KOPT-K1 (cell line): ENCODE data around the gene VTI1B.
A peak's percentile ranks its signal among the peaks of the same experiment; 100 is the strongest.
"Not testable (repeated sequence)": the region's sequence is repeated elsewhere in the genome, so short reads cannot be mapped to it uniquely, and the experiment has no call there.

Source experiments
- H3K27ac ChIP-seq: fragments of 200-600 bp; sonication (generic); 2 replicates; pipeline ENCODE4 v1.5.1; 2016; ENCODE audit warnings: antibody characterized with exemption, mild to moderate bottlenecking, low read depth, low read length; ENCODE audit not compliant: poor library complexity, severe bottlenecking
- H3K36me3 ChIP-seq: fragments of 200-600 bp; sonication (generic); 2 replicates; pipeline ENCODE4 v1.5.1; 2017; ENCODE audit warnings: antibody characterized with exemption, mild to moderate bottlenecking, low read length, moderate library complexity; ENCODE audit not compliant: insufficient read depth
- H3K9me3 ChIP-seq: fragments of 200-600 bp; sonication (generic); 2 replicates; pipeline ENCODE4 v1.5.1; 2017; ENCODE audit warnings: antibody characterized with exemption, low read length, mild to moderate bottlenecking; ENCODE audit not compliant: insufficient read depth, poor library complexity, severe bottlenecking

Gene VTI1B

GRCh38 chr14:67626131-67626530, 48.3 kb downstream of the VTI1B start:
- H3K36me3 ChIP-seq, H3K27ac ChIP-seq, H3K9me3 ChIP-seq: not testable (repeated sequence)

- no peak overlapping the region for H3K27ac ChIP-seq
- no peaks in the 10 kb centered on the region for H3K36me3 ChIP-seq
- H3K9me3 ChIP-seq = no peaks in the 10 kb centered on the region
Observed at GRCh38 chr14:67623114-67623513, 51.3 kb downstream of the VTI1B start.

- Histone ChIP-seq H3K27ac (no peak overlapping the region), H3K9me3 (no peaks in the 10 kb centered on the region), H3K36me3 (no peaks in the 10 kb centered on the region)
Observed at GRCh38 chr14:67622675-67623074, 51.8 kb downstream of the VTI1B start.

- no peak overlapping the region for H3K27ac ChIP-seq
- H3K36me3 ChIP-seq = no peaks in the 10 kb centered on the region
Observed at GRCh38 chr14:67620217-67620785, 54.1 kb downstream of the VTI1B start.

GRCh38 chr14:67619446-67620216, 54.8 kb downstream of the VTI1B start, which contains the start of gene ARG2:
Gene ARG2, plus strand, starts transcription at chr14:67619920. Its CDS starts 58 bp downstream, at chr14:67619978.
- Histone ChIP-seq H3K36me3 (no peaks in the 10 kb centered on the region), H3K9me3 (no peaks in the 10 kb centered on the region), H3K27ac (no peak within 1 kb of the TSS)

More at GRCh38 chr14:67620217-67620785, 54.1 kb downstream of the VTI1B start:
- no peaks in the 10 kb centered on the region for H3K9me3 ChIP-seq

- Histone ChIP-seq H3K27ac (no peak overlapping the region), H3K36me3 (no peaks in the 10 kb centered on the region), H3K9me3 (no peaks in the 10 kb centered on the region)
Observed at GRCh38 chr14:67618617-67619063, 55.8 kb downstream of the VTI1B start.

- Histone ChIP-seq H3K9me3 (no peaks in the 10 kb centered on the region), H3K36me3 (no peaks in the 10 kb centered on the region), H3K27ac (no peak overlapping the region)
Observed at GRCh38 chr14:67610491-67610890, 63.9 kb downstream of the VTI1B start.

GRCh38 chr14:67609642-67610310, 64.7 kb downstream of the VTI1B start:
- no peaks in the 10 kb centered on the region for H3K36me3 ChIP-seq

GRCh38 chr14:67607646-67608045, 66.8 kb downstream of the VTI1B start:
- no peaks in the 10 kb centered on the region for H3K9me3 ChIP-seq
- H3K36me3 ChIP-seq = no peaks in the 10 kb centered on the region
- H3K27ac ChIP-seq = no peak overlapping the region

More at GRCh38 chr14:67609642-67610310, 64.7 kb downstream of the VTI1B start:
- Histone ChIP-seq H3K27ac (no peak overlapping the region), H3K9me3 (no peaks in the 10 kb centered on the region)

GRCh38 chr14:67602995-67603545, 71.4 kb downstream of the VTI1B start:
- Histone ChIP-seq H3K36me3 (no peaks in the 10 kb centered on the region), H3K27ac (no peak overlapping the region), H3K9me3 (no peaks in the 10 kb centered on the region)

- H3K27ac ChIP-seq = no peak overlapping the region
- no peaks in the 10 kb centered on the region for H3K9me3 ChIP-seq
- H3K36me3 ChIP-seq = 0 out of 2 replicates have a peak, but pooled peaks cover 3% of the 10 kb centered on the region
Observed at GRCh38 chr14:67602076-67602475, 72.4 kb downstream of the VTI1B start.

GRCh38 chr14:67600562-67600974, 73.9 kb downstream of the VTI1B start:
- H3K27ac ChIP-seq = peak overlapping the region; percentile 61
- not testable (repeated sequence) for H3K9me3 ChIP-seq, H3K36me3 ChIP-seq

GRCh38 chr14:67599698-67600561, 74.5 kb downstream of the VTI1B start, which contains the start of gene PIGH:
Gene PIGH, minus strand, starts transcription at chr14:67600268. Its CDS starts 65 bp downstream, at chr14:67600203.
- H3K27ac ChIP-seq = peak within 1 kb of the TSS; percentile 61
- H3K9me3 ChIP-seq = no peaks in the 10 kb centered on the region
- 0 out of 2 replicates have a peak, but pooled peaks cover 12% of the 10 kb centered on the region for H3K36me3 ChIP-seq
